OCI-LY3 (cell line): ENCODE measurements around the gene ADAMTS3.

Experiments used
- CTCF ChIP-seq: fragments of 200-600, 300-600 bp; sonication (generic); IDR thresholded peaks from 2 replicates; pipeline ENCODE4 v1.5.1; 2014; ENCODE audit warnings: antibody characterized with exemption, low read length, low read depth
- EZH2phosphoT487 ChIP-seq: fragments of 200-600 bp; shearing (Covaris generic); IDR thresholded peaks from 2 replicates; pipeline ENCODE4 v1.6.1; 2018; ENCODE audit warnings: antibody characterized with exemption, mixed run types, low read depth

GRCh38 chr4:72442715-72443114 is 126.3 kb downstream of the ADAMTS3 start:
- no peak for TF ChIP-seq CTCF
- TF ChIP-seq EZH2phosphoT487, result no peak
